Measurements from ENCODE around the gene SLC5A1.
"Not testable (repeated sequence)": the region's sequence is repeated elsewhere in the genome, so short reads cannot be mapped to it uniquely, and the experiment has no call there.

Gene SLC5A1

DNA sequence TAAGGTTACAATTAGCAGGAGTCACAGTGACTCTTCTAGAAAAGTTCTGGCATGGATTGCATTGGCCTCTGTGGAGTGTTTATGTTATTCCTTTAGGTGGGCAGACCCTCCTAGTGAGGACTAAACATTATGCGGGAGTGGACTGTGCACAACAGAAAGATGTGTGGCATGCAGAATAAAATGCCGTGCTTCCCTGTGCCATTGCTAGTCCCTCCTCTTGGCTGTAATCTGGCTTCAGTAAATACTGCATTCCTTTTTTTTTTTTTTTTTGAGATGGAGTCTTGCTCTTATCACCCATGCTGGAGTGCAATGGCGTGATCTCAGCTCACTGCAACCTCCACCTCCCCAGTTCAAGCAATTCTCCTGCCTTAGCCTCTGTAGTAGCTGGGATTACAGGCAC is 45.0 kb downstream of the SLC5A1 start:
- no peak for DNase-seq (ENCODE audit: low read depth)

DNA sequence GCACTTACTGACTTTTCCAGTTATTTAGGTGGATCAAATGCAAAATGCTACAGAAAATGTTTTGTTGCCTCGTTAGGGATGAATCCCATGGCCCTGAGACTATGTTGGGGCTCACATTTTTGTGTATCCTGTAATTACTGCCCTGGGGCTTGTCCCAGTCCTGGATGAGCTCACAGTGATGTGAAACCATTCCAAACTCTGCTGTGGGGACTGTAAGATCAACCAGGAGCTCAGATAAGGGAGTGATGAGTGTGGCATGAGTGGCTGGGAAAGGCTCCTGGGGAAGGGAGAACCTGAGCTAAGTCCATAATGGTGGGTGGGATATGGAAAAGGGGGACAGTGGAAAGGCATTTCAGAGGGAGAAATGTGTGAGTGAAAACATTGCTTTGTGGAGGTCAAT is 54.0 kb downstream of the SLC5A1 start:
- DNase-seq (ENCODE audit: low read depth), result no peak

- no peak for DNase-seq (ENCODE audit: low read depth)
Measured at GRCh38 chr22:32097881-32098499, 54.9 kb downstream of the SLC5A1 start.

GRCh38 chr22:32100711-32101110 is 57.6 kb downstream of the SLC5A1 start:
- DNase-seq (ENCODE audit: low read depth), result no peak

- no peak for DNase-seq (ENCODE audit: low read depth)
Measured at GRCh38 chr22:32103658-32104315, 60.7 kb downstream of the SLC5A1 start.

DNA sequence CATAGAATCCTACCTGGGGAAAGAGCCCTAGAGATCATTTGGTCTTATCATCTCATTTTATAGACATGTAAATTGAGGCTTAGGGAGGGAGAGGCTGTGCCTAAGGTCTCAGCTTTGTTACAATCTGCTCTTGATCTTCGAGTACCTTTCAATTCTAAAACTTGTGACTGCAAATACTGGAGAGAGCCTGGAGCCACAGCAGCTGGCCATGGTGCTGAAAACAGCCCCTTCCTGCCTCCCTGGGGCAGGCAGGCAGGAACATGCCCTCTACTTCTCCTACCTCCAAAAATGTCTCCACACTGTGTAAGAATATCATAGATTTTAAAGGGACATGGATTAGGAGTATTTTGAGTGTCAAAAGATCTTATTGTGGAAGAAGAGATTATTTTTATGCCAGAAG is 63.9 kb downstream of the SLC5A1 start:
- DNase-seq (ENCODE audit: low read depth), result no peak

- no peak for DNase-seq (ENCODE audit: low read depth)
Measured at GRCh38 chr22:32112380-32112779, 69.3 kb downstream of the SLC5A1 start.

- DNase-seq (ENCODE audit: low read depth), result no peak
Measured at GRCh38 chr22:32119568-32120235, 76.6 kb downstream of the SLC5A1 start.

DNA sequence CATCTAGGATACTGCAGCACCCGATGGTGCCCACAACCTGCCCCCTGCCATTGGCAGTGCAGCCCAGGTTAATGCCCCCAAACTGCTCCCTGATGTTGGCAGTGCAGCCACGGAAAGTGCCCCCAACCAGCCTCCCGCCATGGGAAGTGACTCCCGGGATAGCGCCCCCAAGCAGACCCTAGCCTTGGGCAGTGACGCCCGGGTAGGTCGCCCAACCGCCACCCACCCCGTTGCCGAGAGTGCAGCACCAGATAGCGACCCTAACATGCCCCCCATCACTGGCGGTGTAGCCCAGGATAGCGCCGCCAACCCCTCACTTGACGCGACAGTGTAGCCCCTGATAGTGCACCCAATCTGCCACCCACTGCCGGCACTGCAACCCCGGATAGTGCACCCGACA is 77.5 kb downstream of the SLC5A1 start:
- DNase-seq (ENCODE audit: low read depth), result no peak

- no peak for DNase-seq (ENCODE audit: low read depth)
Measured at GRCh38 chr22:32122899-32123298, 79.8 kb downstream of the SLC5A1 start.

- no peak for DNase-seq (ENCODE audit: low read depth)
Measured at GRCh38 chr22:32123657-32124056, 80.6 kb downstream of the SLC5A1 start.

DNA sequence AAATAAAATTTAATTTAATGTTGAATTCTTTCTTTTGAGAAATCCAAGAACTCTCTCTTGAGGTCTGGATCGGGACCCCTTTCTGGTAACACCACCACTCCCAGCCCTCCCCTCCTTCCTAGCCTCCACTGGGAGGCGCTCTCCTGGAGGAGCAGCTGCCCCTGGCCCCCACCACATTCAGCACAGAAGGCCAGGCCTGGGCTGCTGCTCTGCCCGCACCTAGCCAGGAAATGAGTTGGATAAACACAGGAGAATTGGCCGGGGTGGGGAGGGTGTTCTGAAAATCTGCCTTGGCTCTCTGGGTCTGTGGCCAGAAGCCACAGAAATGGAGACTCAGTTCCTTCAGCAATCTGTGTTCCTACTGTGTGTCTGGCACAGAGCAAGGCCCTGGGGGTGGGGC is 84.8 kb downstream of the SLC5A1 start:
- no peak for DNase-seq (ENCODE audit: low read depth)

- DNase-seq (ENCODE audit: low read depth), result no peak
Measured at GRCh38 chr22:32130464-32130863, 87.4 kb downstream of the SLC5A1 start.

- no peak for DNase-seq (ENCODE audit: low read depth)
Measured at GRCh38 chr22:32132126-32132525, 89.1 kb downstream of the SLC5A1 start.

DNA sequence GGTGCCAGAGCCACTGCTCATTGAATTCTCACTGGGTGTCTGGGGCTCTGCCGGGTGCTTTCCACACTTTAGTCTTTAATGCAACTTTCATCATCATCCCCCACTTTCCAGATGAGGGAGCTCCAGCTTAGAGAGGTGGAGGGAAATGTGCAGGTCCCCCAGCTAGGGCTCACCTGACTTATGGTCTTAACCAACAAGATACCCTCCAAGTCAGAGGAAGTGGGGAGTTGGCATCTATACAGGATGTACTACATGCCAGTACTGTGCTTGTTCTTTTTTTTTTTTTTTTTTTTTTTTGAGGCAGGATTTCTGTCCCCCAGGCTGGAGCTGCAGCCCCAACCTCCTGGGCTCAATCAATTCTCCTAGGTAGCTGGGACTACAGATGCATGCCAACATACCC is 89.7 kb downstream of the SLC5A1 start:
- DNase-seq (ENCODE audit: low read depth), result no peak

DNA sequence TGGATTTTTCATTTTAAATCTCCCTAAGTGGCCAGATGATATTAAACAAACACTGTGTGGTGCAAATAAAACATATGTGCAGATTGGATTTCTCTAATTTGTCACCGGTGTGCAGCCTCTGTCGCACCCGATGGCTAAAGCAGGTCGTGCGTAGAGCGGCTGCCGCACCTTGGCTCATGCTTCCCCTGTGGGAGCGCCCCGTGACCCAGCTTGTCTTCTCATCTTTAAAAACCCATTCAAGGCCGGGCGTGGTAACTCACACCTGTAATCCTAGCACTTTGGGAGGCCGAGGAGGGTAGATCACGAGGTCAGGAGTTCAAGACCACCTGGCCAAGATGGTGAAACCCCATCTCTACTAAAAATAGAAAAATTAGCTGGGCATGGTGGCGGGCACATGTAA is 91.7 kb downstream of the SLC5A1 start:
- not testable (repeated sequence) for DNase-seq (ENCODE audit: low read depth)

GRCh38 chr22:32135958-32136357 is 92.9 kb downstream of the SLC5A1 start:
- DNase-seq (ENCODE audit: low read depth), result not testable (repeated sequence)

DNA sequence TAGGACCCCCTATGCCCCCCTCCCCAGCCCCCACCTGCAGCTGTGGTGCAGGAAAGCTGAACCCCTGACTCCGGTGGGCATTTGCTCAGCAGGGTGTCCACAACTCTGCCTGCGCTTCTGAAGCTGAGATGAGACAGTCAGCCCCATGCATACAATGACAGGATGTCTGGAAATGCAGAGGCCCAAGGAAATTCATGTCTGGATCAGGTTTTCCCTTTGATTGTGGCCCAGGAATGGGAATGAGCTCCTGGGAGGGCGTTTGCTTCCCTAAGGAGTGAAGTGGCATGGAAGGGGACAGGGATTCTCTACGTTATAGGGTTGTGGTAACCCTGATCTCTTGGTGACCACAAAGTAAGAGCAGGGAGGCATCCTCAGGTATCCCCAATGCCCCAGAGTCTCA is 93.8 kb downstream of the SLC5A1 start:
- not testable (repeated sequence) for DNase-seq (ENCODE audit: low read depth)

- DNase-seq (ENCODE audit: low read depth), result not testable (repeated sequence)
Measured at GRCh38 chr22:32137731-32138324, 94.8 kb downstream of the SLC5A1 start.

DNA sequence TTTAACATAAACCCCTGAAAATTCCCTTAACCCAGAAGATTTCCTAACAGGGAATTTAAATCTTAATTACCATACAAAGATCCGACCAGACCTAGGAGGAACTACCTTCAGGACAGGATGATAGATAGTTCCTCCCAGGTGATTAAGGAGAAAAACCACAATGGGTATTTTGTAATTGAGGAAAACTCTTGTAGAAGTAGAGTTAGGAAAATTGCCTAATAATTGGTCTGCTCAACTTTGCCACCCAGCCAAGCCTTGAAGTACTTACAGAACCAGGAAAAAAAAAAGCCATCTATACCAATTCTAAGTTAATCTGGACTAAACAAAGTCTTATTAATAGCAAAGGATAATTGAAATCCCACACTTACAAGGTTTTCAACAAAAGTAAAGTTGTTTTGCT is 95.5 kb downstream of the SLC5A1 start:
- not testable (repeated sequence) for DNase-seq (ENCODE audit: low read depth)

DNA sequence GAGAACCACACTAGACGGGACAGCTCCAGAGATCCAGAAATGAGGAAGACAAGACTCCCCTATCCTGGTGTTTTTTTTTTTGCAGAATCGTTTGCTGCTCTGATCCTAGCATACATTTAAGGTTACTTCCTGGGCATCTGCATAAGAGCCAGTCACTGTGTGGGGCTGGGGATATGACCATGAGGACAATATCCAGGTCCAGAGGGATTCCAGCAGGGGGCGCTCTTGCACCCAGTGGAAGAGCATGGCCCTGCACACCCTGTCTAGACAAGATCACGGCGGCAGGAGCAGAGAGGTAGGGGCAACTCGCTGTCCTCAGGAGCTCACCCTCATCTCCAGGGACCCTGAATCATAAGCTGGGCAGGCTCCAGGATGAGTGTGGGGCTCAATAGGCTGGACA is 97.6 kb downstream of the SLC5A1 start:
- DNase-seq (ENCODE audit: low read depth), result not testable (repeated sequence)

GRCh38 chr22:32142600-32142999 is 99.5 kb downstream of the SLC5A1 start:
- DNase-seq (ENCODE audit: low read depth), result no peak
